Measurements from ENCODE around the gene LEAP2. TPM values are rescaled to one million over a fixed set of nuclear protein-coding genes. Genes with fewer than 3 reads are reported as not detected.

The LEAP2 gene
- total and polyA plus RNA-seq, 2 donors (not counting 1 experiment from before 2014, with no cell fraction given): 2.2 to 5.4 TPM

DNA sequence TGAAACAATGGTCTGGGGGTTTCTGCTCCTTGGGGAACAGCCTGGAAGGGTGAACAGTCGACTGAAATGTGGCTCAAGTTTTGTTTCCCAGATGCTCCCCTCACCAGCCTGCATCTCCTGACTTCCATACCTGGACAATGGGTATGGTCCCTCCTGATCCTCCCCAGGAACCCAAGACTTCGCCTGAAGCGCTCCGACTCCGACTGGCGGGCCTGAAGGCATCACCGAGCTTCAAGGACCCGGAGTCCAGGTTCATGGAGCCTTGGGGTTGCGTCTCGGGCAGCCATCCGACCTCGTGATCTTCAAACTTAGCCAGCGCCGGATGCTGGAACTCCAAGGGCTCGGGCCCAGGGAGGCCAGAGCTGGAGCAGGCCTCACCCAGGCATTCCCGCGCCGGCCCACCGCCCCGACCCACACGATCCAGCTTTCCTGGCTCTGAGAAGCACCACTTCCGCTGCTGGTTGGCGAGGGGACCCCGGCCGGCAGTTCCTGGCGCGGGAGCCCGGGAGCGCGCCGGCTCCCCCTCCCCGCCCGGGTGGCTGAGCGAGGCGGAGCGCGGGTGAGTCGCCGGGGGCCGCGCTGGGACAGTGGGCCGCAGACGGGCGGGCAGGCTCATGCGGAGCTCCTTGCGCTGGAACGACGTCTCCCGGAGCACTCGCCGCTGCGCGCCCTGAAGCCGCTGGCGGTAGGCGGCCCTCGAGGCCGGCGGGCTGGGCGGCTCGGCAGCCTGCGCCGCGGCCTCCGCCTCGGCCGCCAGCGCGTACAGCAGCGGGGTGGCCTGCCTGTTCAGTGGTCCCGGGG is 48.2 kb upstream of the LEAP2 start:
- Histone ChIP-seq H3K9ac (ENCODE audit: low read length) (peak overlapping the region; percentile 47), H3K79me2 (ENCODE audit: control insufficient read depth, insufficient read depth, low read length) (no peaks in the 10 kb centered on the region), H3K27me3 (replicated peaks in 1 of 4; ENCODE audit: control extremely low read depth in 1 of 4, control insufficient read depth in 3 of 4, insufficient read depth in 4 of 4, low read length in 3 of 4) (peaks cover 0 to 84% (median 48%) of the 10 kb centered on the region in 4 experiments), H3K36me3 (replicated peaks in 1 of 2; ENCODE audit: control extremely low read depth in 1 of 2, control insufficient read depth in 1 of 2, extremely low read depth in 1 of 2, insufficient read depth in 2 of 2, low read length in 1 of 2) (no peaks in the 10 kb centered on the region), H3K4me3 (ENCODE audit: control extremely low read depth in 1 of 5, extremely low read depth in 1 of 5, insufficient read depth in 1 of 5, low read depth in 2 of 5, low read length in 4 of 5) (peak overlapping the region in 3 of 5 experiments; percentile 11 to 51 (median 39)), H3K27ac (ENCODE audit: low read length in 2 of 2) (no peak overlapping the region), H3K4me2 (replicated peaks; ENCODE audit: low read depth, low read length, poor library complexity, severe bottlenecking) (peak overlapping the region; percentile 83), H4K20me1 (ENCODE audit: control insufficient read depth, insufficient read depth, low read length, poor library complexity, severe bottlenecking) (no peaks in the 10 kb centered on the region), H3K4me1 (ENCODE audit: control insufficient read depth in 2 of 2, insufficient read depth in 2 of 2, low read length in 2 of 2) (peaks cover 28 to 37% of the 10 kb centered on the region in 2 donors), H2AFZ (ENCODE audit: insufficient read depth, low read depth, low read length, poor library complexity, severe bottlenecking) (peak overlapping the region; percentile 64), H3K9me3 (ENCODE audit: control extremely low read depth in 1 of 3, control insufficient read depth in 2 of 3, insufficient read depth in 1 of 3, low read length in 2 of 3) (peaks cover 0 to 4% (median 0%) of the 10 kb centered on the region in 3 donors)
- Mint-ChIP-seq H3K27ac (no peak overlapping the region), H3K9me3 (ENCODE audit: insufficient read depth) (no peaks in the 10 kb centered on the region), H3K4me1 (peaks cover 18% of the 10 kb centered on the region), H3K27me3 (peaks cover 35% of the 10 kb centered on the region), H3K4me3 (peak overlapping the region; percentile 47)
- WGBS (ENCODE audit: insufficient coverage): 23% methylated on average over 71 of the region's 71 CpGs
- ATAC-seq (ENCODE audit: low read depth): peak; percentile 6
- POLR2A ChIA-PET: no interaction called here
- TF ChIP-seq EZH2 (IDR thresholded peaks at IDR 0.05; ENCODE audit: borderline replicate concordance, insufficient read depth, low read depth, low read length, poor library complexity, severe bottlenecking): no peak
- TF ChIP-seq, protein P1, sequence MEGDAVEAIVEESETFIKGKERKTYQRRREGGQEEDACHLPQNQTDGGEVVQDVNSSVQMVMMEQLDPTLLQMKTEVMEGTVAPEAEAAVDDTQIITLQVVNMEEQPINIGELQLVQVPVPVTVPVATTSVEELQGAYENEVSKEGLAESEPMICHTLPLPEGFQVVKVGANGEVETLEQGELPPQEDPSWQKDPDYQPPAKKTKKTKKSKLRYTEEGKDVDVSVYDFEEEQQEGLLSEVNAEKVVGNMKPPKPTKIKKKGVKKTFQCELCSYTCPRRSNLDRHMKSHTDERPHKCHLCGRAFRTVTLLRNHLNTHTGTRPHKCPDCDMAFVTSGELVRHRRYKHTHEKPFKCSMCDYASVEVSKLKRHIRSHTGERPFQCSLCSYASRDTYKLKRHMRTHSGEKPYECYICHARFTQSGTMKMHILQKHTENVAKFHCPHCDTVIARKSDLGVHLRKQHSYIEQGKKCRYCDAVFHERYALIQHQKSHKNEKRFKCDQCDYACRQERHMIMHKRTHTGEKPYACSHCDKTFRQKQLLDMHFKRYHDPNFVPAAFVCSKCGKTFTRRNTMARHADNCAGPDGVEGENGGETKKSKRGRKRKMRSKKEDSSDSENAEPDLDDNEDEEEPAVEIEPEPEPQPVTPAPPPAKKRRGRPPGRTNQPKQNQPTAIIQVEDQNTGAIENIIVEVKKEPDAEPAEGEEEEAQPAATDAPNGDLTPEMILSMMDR (IDR thresholded peaks at IDR 0.05): no peak
- intact Hi-C loops (cut with micrococcal nuclease): no loop called here
- DNase-seq: peak; percentile 43
- CTCF ChIA-PET: interaction anchor here (1.0 to 1.9 kb wide), 5 partner anchors 14 to 325 kb away, joined by 3 to 5 read pairs (median 4); no protein-coding TSS in a partner anchor
